ENCODE measurements around the gene IL17RE. TPM values are rescaled to one million over a fixed set of nuclear protein-coding genes. Genes with fewer than 3 reads are reported as not detected.
"Not testable (repeated sequence)": the region's sequence is repeated elsewhere in the genome, so short reads cannot be mapped to it uniquely, and the experiment has no call there.

IL17RE gene
- total RNA-seq, 1 experiment from 2014 or later: 1.1 TPM

DNA sequence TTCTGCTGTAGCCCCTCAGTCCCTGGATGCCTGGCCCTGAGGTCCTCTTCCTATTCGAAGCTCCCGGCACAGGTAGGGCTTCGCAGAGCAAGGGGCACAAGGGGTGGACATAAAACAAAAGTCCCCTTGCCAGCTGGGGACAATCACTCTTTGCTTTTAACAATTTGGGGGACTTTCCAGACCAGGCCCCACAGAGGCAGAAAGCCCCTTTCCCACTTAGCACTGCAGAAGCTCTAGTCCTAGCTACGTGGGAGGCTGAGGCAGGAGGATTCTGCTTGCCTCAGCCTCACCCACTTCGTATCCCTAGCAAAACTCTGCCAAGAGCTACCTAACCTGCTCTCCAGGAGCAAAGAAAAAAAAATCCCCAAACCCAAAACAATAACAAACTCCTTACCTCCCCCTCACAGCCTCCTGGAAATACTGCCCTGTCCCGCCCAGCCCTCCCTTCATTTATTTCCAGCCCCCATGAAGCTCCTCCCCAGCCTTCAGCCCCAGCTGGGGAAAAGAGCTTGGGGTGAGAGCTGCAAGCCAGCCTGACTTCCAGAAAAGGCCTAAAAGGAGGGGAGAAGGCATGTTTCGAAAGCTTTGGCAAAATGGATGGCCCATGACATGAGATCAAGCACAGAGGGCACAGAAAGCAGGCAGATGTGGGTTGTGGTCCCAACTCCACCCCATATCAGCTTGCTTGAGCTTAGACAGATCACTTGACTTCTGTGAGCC lies 22.7 kb upstream of the IL17RE start, which contains the start of gene CIDEC:
CIDEC (minus strand) TSS at position 424 of the 720 bp plus-strand sequence. CDS start 1,767 bp downstream, outside the sequence.
- DNase-seq (ENCODE audit: low read depth): no peak

DNA sequence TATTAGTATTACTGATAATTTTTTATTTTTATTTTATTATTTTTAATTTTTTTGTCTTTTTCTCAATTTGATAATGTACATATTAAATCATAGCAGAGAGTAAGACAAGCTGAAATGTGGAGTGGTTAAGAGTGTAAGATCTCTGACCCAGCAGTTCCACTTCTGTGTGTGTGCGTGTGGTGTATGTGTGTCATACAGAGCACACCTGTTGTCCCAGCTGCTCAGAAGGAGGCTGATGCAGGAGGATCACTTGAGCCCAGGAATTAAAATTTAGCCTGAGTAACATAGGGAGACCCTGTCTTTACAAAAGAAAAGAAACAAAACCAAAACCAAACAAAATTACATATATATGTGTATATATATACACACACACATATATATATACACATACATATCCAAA lies 21.2 kb upstream of the IL17RE start:
- DNase-seq (ENCODE audit: low read depth): peak; percentile 90

DNA sequence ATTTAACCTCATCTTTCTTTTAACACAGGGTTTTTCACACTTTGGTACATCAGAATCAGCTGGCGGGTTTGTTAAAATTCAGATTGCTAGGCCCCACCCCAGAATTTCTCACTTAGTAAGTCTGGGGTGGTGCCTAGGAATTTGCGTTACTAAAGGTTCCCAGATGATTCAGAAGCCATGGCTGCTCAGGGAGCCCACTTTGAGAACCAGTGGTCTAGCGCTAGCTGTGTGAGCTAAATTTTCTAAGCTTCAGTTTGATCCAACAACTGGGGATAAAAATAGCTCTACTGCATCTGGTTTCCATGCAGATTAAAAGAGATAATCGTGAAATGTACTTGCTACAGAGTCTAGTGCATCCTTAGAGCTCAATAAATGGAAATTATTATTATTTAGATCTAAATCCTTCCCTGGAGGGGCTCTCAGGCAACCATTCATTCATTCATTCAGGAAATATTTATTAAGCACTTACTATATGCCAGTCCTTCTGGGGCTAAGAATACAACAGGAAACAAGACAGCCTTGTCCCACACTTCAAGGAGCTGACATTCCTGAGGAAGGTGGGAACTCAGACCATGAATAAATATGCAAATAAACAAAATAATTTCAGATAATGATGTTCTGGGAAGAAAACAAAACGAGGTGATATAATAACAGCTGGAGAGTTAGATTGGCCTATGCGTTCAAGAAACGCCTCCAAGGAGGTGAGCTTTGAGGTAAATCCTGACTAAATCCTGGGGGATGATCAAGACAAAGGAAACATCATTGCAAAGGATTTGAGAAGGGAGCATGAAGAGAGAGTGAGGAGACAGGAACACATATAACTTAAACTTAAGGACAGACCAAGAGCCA lies 18.7 kb upstream of the IL17RE start:
- peak; percentile 88 for DNase-seq (ENCODE audit: low read depth)

DNA sequence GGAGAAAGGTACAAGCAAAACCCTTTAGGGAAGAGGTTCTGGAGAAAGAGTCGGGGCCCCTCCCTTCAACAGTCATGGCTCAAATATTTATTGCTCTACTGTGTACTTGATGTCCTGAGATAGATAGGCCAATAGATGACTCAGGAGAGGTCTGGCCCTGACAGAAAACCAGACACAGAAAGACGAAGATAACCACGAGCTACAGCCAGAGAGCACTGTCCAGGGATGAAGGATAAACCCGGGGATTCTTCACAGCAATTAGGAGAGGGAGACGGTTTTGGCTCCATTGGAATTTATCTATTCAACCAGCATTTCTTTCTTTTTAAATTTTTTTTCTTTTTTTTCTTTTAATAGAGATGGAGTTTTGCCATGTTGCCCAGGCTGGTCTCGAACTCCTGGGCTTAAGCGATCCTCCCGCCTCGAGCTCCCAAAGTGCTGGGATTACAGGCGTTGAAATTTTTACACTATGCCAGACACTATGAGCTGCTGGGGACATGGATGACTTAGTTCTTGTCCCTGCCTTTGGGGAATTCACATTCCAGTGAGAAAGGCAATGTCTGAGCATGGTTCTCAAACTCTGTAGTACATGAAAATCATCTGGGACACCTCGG lies 18.0 kb upstream of the IL17RE start:
- DNase-seq (ENCODE audit: low read depth): peak; percentile 95

DNA sequence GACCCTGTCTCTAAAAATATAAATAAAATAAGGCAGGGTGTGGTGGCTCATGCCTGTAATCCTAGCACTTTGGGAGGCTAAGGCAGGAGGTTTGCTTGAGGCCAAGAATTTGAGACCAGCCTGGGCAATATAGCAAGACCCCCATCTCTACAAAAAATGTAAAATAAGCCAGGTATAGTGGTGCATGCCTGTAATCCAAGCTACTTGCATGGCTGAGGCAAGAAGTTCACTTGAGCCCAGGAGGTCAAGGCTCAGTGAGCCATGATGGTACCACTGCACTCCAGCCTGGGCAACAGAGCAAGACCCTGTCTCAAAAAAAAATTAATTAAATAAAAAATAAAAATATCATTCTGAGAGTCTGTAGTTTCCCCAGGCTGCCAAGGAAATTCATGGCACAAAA lies 16.3 kb upstream of the IL17RE start:
- DNase-seq (ENCODE audit: low read depth): no peak

DNA sequence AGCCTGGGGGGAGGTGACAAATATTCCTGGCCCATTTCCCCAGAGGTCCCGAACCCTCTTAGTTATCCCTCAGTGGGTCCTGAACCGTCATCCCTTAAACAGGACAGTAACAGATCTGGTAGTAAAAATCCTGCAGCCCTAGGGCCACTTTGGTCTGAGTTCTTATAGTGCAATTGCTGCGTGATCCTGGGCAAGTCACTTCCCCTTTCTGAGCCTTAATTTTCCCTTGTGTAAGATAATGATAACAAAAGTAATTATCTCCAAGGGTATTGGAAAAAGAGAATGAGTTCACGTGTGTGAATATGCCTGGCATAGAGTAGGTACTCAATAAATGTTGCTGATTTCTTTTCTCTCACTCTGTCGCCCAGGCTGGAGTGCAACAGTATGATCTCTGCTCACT lies 15.2 kb upstream of the IL17RE start:
- no peak for DNase-seq (ENCODE audit: low read depth)

DNA sequence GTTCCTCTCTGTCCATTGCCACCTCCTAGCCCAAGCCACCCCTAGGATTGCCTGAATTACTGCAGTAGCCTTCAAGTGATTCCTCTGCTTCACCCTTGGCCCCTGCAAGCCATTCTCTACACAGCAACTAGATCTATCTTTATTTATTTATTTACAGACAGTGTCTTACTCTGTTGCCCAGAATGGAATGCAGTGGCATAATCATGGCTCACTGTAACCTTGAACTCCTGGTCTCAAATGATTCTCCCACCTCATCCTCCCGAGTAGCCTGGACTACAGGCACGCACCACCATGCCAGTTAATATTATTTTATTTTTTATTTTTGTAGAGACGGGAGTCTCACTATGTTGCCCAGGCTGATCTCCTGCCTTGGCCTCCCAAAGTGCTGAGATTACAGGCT lies 14.1 kb upstream of the IL17RE start:
- no peak for DNase-seq (ENCODE audit: low read depth)

DNA sequence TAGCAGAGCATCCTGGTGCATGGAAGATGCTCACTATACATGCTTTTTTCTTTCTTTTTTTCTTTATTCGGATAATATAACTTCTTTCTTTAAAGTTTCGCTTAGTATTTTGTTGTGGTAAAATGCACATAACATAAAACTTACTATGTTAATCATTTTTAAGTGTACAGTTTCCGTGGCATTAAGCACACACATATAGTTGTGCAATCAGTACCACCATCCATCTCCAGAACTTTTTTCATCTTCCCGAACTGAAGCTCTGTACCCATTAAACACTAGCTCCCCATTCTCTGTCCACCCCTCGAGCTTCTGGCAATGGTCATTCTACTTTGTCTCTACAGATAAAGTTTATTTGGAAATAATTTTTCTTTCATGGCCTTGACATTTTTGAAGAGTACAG lies 13.2 kb upstream of the IL17RE start:
- DNase-seq (ENCODE audit: low read depth): no peak

DNA sequence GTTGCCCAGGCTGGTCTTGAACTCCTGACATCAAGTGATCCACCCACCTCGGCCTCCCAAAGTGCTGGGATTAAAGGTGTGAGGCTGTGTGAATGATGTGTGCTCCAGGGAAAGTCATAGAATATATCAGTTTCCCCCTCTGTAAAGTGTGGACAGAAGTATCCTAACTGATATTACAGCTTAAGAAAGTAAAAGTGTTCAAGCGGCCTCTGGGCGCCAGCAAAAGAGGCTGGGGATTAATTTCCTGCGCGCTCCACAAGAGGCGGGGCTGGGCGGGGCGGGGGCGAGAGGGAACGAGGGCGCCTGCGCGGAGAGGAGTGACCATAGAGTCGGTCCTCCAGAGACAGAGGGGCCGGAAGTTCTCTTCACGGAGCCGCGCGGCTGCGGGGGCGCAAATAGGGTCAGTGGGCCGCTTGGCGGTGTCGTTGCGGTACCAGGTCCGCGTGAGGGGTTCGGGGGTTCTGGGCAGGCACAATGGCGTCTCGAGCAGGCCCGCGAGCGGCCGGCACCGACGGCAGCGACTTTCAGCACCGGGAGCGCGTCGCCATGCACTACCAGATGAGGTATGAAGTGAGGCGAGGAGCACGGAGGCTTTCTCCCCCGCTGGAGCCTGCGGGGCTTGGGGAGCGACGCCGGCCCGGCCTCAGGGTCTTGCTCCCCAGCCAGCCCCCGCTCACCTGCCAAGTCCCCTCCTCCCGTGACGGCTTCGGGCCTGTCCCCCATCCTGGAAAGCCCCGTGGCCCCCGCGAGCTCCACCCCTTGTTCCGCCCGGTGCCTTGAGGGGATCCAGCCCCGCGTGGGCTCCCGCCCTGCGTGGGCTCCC lies 12.2 kb upstream of the IL17RE start, which contains the start of gene JAGN1:
JAGN1 (plus strand) TSS at position 362 of the 823 bp plus-strand sequence; CDS start at position 475, 113 bp downstream.
- peak; percentile 86 for DNase-seq (ENCODE audit: low read depth)

DNA sequence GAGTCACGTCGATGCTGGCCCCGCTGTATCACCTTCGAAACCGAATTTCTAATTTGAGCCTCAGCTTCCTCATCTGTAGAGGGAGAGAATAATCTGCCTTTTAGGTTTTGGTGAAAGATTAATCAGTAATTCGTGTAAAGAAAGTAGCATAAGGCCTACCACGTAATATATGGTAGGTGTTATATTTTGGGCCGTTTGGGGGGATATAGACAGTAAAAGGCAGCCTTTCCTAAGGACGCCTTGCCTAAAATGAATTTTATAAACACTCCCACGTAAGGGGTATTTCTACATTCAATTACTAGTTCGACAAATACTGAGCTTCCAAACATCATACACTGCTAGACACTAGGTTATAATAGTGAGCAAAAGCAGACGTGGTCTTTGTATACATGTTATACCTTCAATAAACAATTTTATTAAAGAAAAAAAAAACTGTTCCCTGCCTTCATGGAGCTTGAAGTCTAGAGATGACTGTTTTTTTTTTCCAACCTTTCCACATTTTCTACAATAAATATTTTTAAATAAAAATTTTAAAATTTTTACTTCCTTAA lies 11.5 kb upstream of the IL17RE start:
- no peak for DNase-seq (ENCODE audit: low read depth)

DNA sequence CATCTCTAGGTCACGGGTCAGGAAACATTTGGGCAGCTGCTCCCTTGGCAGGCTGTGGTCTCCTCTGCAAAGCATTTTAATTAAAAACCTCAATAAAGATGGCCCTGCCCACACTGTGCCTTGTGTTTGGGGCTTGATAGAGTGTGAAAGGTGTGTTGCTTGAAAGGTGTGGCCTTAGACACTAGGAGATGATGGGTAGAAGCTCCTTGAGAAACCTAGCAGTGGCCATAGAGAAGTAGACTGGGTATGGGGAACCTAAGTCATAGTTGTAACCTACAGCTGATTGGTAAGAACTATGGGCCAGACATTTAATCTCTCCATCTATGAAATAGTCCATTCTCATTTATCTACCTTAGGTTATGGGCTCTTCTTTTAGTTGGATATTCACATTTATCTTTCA lies 8.9 kb upstream of the IL17RE start:
- no peak for DNase-seq (ENCODE audit: low read depth)

DNA sequence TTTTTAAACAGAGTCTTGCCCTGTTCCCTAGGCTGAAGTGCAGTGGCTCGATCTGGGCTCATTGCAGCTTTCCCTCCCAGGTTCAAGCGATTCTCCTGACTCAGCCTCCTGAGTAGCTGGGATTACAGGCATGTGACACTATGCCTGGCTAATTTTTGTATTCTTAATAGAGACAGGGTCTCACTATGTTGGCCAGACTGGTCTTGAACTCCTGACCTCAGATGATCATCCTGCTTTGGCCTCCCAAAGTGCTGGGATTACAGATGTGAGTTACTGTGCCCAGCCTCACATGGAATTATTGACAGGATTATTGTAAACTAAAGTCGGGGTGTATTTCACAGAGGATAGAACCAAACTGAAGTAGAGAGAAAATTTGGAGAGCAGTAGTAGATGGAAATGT lies 6.9 kb upstream of the IL17RE start:
- DNase-seq (ENCODE audit: low read depth): not testable (repeated sequence)

DNA sequence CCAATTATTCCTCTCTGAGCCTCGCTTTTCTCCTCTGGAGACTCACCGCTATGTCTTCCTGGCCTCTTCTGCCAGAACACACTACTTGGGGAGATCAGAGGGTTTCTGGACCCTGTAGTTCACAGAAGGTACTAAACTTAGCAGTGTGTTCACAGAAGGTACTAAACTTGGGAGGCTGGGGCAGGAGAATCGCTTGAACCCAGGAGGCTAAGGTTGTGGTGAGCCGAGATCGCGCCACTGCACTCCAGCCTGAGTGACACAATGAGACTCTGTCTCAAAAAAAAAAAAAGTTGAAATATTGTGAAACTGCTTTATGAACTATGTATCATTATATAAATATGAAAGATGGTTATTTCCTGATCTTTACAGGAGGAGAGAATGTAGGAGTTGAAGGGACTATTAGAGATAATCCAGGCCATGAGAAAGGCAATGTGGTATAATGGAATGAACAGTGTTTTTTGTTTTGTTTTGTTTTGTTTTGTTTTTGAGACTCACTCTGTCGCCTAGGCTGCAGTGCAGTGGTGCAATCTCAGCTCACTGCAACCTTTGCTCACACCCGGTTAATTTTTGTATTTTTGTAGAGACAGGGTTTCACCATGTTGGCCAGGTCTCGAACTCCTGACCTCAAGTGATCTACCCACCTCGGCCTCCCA lies 5.8 kb upstream of the IL17RE start:
- peak; percentile 28 for DNase-seq (ENCODE audit: low read depth)

DNA sequence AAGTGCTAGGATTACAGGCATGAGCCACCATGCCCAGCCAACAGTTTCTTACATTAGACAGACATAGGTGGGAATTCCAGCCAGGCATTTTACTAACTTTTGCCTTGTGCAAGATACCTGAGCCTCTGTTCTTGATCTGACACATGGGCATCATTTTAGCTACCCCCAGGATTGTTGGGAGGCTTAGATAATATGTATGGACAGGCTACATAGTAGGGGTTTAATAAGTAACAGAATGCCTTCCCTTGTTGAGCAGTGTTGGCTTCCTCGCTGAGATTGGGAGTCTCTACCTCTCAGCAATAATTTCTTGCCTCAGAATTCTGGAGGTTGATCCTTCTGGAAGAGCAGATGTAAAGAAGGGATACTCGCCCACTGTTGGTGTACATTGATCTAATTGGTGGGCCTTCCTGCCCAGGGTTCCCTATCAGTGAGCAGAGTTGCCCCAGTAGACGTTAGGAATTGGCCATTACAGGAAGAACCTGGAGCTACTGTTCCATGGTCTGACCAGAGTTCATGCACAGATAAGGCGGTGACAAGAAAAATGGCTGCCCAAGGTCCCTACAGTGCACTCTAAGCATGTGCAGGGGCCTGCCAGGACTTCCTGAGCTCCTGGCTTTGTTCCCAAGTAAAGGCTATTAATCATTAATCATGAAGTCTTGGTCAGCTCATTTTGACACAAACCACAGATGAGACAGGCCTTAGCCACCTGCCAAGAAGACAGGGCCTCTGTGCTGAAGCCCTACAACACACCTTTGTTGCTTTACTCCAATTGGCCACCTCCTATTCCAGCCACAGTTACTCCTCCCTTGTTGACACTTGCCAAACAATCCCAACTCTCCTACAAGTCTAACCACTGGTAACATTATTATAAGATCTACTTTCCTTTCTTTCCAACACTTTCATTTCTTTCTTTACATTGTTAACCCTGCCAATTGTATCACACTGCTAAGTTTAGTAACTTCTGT lies 5.0 kb upstream of the IL17RE start:
- peak; percentile 50 for DNase-seq (ENCODE audit: low read depth)

DNA sequence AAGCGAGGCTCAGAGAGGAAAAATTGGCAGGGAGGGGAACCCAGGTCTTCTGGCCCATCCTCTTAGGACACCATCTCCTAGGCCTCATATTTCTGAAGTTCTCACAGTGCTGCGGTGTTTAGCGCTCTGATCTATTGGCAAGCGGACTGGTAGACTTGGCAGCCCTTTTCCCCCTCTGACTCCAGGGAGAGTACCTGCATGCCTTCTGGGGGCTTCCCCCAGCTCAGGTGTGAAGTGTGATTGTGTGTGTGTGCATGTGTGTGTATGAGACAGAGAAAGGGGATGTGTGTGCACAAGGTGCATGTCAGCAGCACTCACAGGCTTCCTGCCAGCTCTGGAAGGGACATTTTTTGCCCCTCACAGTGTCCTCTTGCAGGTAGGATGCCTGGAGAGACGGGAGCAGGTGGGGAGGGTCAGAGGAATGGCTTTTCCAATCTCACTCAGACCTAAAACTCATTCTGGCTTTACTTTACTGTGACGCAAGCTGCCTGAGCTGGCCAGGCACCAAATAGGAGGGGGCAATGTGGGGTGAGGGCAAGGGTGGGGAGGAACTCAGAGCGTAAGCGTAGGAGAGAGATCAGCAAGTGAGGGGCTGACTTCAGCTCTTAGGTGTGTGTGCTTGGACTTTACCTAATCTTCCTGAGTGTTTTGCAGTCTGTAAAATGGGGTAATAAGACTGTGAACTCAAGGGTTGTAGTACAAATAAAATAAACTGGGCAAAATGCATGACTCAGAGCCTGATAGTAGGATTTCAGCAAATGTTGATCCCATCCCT lies 4.0 kb upstream of the IL17RE start:
- DNase-seq (ENCODE audit: low read depth): no peak

DNA sequence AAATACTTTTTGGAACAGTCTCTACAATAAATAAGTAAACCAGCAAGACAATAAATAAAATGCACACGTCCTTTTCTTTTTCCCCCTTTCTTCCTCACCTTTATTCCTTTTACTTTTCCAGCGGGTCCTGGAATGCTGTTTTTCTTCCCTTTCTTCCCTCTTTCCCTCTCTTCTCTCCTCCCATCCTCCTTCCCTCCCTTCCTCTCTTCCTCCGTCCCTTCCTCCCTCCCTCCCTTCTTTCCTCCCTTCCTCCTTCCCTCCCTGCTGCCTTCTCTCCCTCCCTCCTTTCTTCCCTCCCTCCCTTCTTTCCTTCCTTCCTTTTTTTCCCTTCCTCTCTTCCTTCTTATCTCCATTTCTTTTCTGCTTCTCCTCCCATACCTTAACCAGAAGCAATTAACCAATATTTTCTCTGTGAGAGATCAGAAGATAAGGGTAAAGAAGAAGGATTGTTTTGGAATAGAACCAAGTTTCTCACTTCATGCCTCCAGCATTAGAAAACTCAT lies 3.3 kb upstream of the IL17RE start:
- no peak for DNase-seq (ENCODE audit: low read depth)

DNA sequence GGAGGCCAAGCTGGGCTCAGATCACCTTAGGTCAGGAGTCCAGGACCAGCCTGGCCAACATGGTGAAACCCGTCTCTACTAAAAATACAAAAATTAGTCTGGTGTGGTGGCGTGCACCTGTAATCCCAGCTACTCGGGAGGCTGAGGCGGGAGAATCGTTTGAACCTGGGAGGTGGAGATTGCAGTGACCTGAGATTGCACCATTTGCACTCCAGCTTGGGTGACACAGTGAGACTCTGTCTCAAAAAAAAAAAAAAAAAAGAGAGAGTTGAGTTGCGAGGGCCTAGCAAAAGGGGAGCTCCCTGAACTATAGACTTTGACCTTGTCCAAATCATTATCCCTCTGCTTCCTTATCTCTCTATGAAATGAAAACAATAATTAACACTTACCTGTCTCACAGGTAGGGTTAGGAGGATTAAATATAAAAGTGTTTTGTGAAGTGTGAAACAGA lies 1.7 kb upstream of the IL17RE start:
- DNase-seq (ENCODE audit: low read depth): not testable (repeated sequence)

DNA sequence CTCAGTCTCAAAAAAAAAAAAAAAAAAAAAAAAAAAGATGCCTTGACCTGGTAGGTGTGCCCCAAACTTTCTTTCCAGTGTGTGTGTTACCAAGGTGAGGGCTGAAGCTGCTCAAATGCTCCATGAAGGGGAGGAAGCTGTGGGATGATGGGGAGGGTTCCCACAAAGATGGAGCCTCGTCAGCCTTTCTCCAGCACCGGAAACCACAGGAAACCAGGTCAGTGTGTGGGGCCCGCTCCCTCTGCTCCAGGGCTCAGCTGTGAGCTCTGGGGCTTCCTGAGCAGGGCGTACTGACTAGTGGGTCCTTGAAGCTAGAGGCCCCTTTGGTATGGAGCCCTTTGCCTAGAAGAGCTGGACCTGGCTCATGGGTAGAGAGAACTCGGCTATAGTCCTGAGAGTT lies 681 bp upstream of the IL17RE start:
- no peak for DNase-seq (ENCODE audit: low read depth)

All from LHCN-M2 (cell line).